GM18867 (cell line): ENCODE data around the gene FCHO2.

Experiments used
- ATAC-seq: cut with Tn5 transposase; IDR thresholded peaks from one replicate; pipeline ENCODE4 v1.9.1; 2021; ENCODE audit warnings: mild to moderate bottlenecking, moderate library complexity; ENCODE audit not compliant: unreplicated experiment

FCHO2 gene

GRCh38 chr5:73028991-73029595 lies 73.3 kb downstream of the FCHO2 start:
- no peak for ATAC-seq

DNA sequence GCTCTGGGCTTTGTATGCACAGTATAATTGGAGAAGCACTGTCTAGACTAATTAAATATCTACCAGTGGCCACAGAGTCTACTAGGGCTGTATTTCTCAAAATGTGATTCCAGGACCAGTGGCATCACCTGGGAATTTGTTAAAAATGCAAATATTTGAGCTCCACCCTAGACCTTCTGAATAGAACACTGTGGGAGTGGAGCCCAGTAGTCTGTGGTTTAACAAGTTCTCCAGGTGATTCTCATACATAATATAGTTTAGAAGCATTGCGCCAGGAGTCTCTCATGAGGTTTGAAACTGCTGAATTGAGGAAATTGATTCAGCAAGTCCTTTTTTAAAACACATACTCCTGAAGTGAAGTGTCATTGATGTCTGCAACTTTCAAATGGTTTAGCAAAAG lies 74.7 kb downstream of the FCHO2 start:
- no peak for ATAC-seq

- ATAC-seq = no peak
Measured at GRCh38 chr5:73030995-73031394, 75.2 kb downstream of the FCHO2 start.

- no peak for ATAC-seq
Measured at GRCh38 chr5:73031839-73032238, 76.0 kb downstream of the FCHO2 start.

- no peak for ATAC-seq
Measured at GRCh38 chr5:73032635-73033034, 76.8 kb downstream of the FCHO2 start.

DNA sequence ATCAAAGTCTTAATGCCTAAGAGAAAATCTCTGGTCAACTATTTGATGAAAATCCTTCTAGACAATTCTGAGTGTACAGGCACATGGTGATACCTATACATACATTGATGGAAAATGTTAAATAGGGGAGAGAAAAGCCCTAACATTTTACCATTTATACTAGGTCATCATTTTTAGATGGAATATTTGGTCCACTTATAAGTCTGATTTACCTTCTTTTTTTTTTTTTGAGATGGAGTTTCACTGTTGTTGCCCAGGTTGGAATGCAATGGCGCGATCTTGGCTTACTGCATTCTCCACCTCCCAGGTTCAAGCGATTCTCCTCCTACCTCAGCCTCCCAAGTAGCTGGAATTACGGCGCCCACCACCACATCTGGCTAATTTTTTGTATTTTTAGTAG lies 81.7 kb downstream of the FCHO2 start:
- ATAC-seq = no peak

GRCh38 chr5:73039082-73039481 lies 83.2 kb downstream of the FCHO2 start:
- no peak for ATAC-seq

GRCh38 chr5:73042993-73043392 lies 87.2 kb downstream of the FCHO2 start:
- ATAC-seq = no peak

GRCh38 chr5:73044546-73044945 lies 88.7 kb downstream of the FCHO2 start:
- no peak for ATAC-seq

GRCh38 chr5:73045623-73046022 lies 89.8 kb downstream of the FCHO2 start:
- no peak for ATAC-seq

DNA sequence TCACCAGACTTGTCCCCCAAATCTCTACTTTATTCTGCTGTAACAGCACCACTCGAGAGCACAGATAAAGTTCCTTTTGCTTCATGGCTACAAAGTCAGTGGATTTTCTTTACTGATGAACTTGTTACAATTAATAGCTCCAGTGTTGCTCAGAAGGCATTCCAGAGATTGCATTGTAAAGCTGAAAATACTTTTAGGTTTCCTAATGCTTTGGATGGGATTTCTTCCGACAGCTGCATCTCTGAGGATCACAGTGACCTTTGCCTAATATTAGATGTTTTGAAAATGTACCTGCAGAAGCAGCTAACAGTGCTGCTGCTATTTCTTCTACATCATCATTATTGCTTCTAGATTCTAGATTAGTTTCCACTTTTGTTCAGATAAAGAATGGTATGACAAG lies 105.8 kb downstream of the FCHO2 start:
- no peak for ATAC-seq

DNA sequence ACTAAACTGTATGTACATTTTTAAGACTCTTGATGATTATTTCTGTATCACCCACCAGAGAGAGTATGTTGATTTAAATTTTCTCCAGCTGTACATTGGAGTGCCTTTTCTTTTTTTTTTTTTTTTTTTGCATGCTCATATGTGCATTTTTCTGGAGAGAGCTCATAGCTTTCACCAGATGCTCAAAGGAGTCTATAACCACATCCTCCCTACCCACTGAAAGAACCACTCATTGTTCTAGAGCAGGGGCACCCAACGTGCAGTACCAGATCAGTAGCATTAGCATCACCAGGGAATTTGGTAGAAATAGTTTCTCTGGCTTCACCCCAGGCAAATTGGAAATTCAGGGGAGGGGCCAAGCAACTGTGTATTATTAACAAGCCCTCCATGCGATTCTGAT lies 110.6 kb downstream of the FCHO2 start:
- ATAC-seq = no peak

- ATAC-seq = no peak
Measured at GRCh38 chr5:73067213-73067612, 111.4 kb downstream of the FCHO2 start.

- ATAC-seq = no peak
Measured at GRCh38 chr5:73081093-73081492, 125.3 kb downstream of the FCHO2 start.

DNA sequence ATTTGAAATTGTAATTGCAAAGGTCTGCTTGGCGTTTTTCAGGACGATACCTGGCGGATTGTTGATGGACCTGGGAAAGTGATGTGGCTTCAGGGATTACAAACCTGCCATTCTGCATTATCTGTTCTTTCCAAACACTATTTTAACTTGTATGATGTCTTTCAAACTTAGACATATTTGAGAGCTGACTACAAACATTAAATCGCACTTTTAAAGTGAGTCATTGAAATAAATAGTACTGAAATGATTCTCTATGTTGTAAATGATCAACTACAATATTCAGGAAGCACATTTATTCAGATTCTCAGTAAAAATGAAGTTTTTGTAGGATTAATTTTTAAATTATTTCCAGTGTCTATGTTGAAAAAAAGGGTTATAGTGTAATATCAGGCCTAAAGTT lies 132.2 kb downstream of the FCHO2 start:
- no peak for ATAC-seq

DNA sequence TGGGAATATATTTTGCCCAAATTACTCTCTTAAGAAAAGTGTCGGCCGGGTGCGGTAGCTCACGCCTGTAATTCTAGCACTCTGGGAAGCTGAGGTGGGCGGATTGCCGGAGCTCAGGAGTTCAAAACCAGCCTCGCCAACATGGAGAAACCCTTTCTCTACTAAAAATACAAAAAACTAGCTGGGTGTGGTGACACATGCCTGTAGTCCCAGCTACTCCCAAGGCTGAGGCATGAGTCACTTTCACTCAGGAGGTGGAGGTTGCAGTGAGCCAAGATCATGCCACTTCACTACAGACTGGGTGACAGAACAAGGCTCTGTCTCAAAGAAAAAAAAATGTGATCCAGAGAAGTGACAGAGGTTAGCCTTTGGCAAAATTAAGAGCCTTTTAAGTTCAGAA lies 138.1 kb downstream of the FCHO2 start:
- ATAC-seq = no peak

GRCh38 chr5:73094415-73094814 lies 138.6 kb downstream of the FCHO2 start:
- ATAC-seq = no peak

- no peak for ATAC-seq
Measured at GRCh38 chr5:73095564-73096238, 139.9 kb downstream of the FCHO2 start.

DNA sequence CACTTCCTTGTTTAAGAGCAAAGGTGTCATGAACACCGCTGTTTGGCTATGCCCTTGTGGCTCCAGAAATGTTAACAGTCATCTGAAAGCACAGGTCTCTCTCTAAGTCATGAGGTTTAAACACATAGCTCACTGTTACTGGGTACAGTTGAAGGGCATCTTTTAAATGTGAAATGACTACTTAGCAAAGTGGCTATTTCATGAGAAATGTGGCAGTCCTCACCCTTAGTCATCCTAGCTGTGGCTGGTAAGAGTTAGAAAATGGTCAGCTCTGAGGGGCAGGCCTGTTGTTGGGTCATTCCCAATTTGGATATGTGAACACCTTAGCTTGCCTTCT lies 140.4 kb downstream of the FCHO2 start:
- no peak for ATAC-seq

DNA sequence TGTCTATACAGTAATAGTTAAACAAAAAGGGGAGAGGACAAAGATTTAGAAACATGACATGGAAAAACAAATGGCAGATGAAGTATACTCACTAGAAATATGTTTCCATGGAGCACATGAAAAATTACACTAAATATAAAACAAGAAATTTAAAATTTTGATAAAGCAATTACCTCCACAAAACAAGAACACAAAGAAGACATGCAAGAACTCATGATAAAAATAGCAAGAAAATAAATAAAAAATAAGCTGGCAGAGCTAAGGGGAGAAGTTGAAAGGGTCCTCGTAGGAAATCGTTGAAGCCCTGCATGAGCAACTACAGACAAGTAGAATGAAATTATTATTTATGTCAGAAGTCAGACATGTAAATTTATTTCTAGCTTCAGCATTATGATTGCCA lies 141.9 kb downstream of the FCHO2 start:
- ATAC-seq = no peak

- no peak for ATAC-seq
Measured at GRCh38 chr5:73100109-73100508, 144.3 kb downstream of the FCHO2 start.

DNA sequence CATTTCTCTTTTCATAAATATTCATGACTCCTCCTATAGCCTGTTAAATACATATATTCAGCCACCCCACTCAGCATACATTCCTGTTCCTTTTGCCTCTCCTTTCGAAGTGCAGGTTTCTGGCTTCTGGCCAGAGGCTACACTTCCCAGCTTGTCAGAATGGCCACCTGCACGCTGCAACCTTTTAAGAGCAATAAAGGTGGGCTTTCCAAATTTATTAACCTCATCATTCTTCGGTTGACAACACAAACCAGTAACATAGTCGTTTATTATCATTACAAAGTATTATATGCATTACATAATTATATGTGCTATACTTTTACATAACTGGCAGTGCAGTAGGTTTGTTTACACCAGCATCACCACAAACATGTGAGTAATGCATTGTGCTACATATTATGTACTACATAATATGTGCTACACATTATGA lies 148.0 kb downstream of the FCHO2 start:
- no peak for ATAC-seq

- ATAC-seq = no peak
Measured at GRCh38 chr5:73104326-73104725, 148.5 kb downstream of the FCHO2 start.
